HTR-8/SVneo (cell line): Measurements from ENCODE around the gene RAD21L1.
A peak's percentile ranks its signal among the peaks of the same experiment; 100 is the strongest.

Experiments
- DNase-seq: peaks from one replicate; pipeline ENCODE4 v3.0.0; 2011; ENCODE audit warnings: low spot score, mixed read lengths; ENCODE audit not compliant: insufficient read length
- FAIRE-seq: peaks from 2 replicates; lab custom pipeline; 2011; peaks lifted over from hg19 to GRCh38; lab: Jason Lieb, UNC

The RAD21L1 gene

GRCh38 chr20:1267161-1267560, 41.3 kb downstream of the RAD21L1 start:
- DNase-seq (no peak), FAIRE-seq (no peak)

DNA sequence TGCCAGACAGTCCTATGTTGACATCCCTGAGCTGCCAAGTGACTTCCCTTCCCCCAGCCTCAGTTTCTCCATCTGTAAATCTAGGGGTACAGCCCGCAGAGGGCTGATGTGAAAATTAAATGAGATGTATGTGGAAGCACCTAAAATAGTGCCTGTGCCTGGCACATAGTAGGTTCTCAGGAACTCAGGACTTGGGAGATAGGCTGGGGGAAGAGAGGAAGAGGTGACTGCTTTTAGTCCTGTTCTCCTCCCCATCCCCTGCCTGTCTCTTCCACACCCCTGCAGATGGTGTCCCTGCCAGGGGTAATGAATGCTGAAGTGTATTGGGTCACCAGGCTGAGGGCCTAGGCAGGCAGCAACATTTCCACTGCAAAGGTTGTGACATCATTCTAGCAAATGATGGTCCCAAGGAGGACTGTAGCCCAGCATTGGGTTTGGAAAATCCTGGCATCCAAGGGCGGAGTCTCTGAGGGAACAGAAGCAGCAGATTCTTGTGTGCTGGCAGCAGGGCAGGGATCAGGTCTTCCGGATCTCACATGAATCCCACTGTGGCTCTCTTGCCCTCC, 42.0 kb downstream of the RAD21L1 start:
- DNase-seq = no peak
- no peak for FAIRE-seq

GRCh38 chr20:1269235-1269634, 43.4 kb downstream of the RAD21L1 start:
- FAIRE-seq (no peak), DNase-seq (no peak)

DNA sequence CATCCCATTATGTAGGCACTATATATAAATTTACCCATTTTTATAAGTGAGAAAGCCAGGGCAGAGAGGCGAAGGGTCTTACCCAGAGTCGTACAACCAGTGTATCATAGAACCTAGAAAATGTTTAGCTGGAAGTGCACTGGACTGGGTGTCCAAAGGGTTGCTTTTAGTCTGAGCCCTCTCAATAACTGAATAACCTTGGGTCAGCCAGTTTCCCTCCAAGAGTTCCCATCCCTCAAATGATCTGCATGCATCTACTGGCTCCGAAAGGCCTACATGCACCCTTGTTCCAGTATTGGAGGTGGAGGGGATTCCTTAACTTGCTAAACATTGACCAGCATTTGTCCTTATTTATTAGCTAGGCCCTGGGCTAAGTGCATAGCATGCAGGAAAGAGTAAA, 44.0 kb downstream of the RAD21L1 start:
- FAIRE-seq (no peak), DNase-seq (no peak)

DNA sequence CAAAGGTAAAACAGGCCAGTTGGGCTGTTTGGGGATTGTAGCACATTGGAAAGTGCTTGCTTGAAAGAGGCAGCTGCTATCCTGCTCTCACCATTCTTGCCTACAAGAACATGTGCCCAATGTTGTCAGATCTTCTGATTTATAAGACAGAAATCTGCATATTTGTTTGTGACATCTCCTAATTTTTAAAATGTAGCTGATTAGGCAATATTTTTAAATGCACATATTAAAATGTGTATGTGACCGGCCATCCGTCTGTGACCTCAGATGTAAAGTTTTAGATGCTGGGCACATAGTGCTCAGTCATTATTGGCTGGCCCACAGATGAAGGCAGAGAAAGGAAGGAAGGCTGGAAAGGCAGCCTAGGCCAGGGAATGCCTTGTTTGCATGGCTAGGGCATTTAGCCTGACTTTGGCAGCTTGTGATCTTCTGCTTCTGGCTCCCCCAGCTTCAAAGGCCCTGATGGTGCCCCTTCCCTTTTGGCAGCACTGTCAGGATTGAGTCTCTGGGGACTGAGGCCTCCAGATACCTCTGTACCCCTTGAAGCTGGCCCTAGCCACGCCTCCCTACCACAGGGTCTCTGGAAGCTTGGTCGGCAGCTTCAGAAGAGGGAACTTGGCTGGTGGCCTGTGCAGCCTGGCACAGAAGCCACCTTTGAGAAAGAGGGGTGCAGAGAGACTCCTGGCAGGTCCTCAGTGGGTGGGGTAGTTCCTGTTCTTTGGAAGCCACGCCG, 46.7 kb downstream of the RAD21L1 start:
- FAIRE-seq = no peak
- DNase-seq = no peak

GRCh38 chr20:1273366-1273765, 47.5 kb downstream of the RAD21L1 start:
- FAIRE-seq (no peak), DNase-seq (no peak)

- FAIRE-seq (no peak), DNase-seq (no peak)
Measured at GRCh38 chr20:1274485-1275311, 48.9 kb downstream of the RAD21L1 start.

DNA sequence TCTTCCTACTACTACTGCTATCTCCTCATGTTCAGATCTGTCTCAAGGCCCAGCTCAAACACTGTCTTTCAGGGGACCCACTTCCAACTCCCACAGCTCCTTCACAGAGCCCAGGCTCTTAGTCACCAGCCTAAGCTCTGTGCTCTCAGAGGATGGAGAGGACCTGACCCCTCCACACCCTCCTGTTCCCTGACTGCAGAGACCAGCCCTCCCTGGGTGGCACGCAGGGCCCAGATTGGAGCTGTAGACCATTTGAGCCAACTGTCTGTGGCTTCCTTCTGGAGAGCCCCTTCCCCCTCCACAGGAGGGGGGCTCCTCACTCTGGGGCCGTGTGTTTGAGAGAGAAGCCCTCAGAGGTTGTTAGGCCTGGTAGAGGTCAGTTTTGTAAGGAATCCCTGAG, 50.1 kb downstream of the RAD21L1 start:
- FAIRE-seq (no peak), DNase-seq (no peak)

DNA sequence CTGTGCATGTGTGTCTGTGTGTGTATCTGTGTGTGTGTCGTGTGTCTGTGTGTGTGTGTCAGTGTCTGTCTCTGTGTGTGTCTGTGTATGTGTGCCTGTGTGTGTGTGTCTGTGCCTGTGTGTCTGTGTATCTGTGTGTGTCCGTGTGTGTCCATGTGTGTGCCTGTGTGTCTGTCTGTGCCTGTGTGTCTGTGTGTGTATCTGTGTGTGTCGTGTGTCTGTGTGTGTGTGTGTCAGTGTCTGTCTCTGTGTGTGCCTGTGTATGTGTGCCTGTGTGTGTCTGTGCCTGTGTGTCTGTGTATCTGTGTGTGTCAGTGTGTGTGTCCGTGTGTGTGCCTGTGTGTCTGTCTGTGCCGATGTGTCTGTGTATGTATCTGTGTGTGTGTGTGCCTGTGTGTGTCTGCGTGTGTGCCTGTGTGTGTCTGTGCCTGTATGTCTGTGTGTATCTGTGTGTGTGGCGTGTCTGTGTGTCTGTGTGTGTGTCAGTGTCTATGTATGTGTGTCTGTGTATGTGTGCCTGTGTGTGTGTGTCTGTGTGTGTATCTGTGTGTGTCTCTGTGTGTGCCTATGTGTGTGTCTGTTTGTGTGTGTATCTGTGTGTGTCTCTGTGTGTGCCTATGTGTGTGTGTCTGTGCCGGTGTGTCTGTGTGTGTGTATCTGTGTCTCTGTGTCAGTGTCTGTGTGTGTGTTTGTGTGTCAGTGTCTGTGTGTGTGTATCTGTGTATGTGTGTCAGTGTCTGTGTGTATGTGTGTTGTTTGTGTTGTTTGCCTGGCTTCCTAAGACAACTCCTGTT, 51.9 kb downstream of the RAD21L1 start:
- FAIRE-seq (peak; percentile 99), DNase-seq (no peak)

DNA sequence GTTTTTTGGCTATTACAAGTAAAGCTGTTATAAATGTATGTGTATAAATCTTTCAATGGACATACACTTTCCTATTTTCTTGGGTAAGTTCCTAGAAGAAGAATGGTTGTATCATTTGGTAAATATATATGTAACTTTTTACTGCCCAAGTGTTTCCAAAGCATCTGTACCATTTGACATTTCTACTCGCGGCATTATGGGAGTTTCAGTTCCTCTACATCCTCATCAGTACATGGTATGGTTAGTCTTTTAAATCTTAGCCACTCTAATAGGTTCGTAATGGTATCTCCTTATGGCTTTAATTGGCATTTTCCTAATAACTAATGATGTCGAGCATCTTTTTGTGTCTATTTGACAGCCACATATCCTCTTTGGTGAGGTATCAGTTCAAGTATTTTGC, 53.1 kb downstream of the RAD21L1 start:
- FAIRE-seq = no peak
- no peak for DNase-seq

GRCh38 chr20:1280195-1281102, 54.6 kb downstream of the RAD21L1 start:
- FAIRE-seq (no peak), DNase-seq (no peak)

DNA sequence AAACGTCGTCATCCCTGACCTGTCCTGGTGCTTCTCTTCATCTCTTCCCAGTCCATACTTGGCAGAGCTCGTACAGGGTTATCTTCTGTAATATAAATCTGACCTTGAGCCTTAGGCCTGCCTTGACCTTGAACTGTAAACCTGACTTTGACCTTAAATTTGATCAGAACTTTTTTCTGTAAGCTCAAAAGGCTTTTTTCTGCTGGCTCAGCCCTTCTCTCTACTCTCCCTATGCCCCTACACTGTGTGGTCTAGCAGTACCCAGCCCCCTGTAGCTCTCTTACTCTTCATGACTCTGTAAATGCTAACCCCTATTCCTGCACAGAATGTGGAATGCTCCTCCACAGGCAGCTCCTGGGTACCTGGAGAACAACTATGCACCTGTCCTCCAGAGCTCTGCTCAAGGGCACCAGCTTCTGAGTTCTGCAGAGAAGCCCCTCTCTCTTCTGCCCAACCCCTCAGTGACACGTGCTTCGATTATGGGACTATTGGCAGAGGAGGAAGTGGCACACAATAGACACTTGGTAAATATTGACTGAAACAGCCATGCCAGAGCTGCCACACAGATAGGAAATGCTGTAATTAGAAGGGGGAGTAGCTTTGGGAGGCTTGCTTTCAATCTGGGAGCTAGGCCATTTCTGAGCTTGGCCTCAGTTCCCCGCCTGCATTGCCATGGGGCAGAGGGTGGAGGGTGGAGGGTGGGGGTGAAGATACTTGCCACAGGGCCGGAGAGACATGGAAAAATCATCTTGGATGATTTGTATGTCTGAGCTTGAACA, 55.6 kb downstream of the RAD21L1 start:
- FAIRE-seq (no peak), DNase-seq (no peak)

- DNase-seq = no peak
- FAIRE-seq = no peak
Measured at GRCh38 chr20:1282966-1283365, 57.1 kb downstream of the RAD21L1 start.

DNA sequence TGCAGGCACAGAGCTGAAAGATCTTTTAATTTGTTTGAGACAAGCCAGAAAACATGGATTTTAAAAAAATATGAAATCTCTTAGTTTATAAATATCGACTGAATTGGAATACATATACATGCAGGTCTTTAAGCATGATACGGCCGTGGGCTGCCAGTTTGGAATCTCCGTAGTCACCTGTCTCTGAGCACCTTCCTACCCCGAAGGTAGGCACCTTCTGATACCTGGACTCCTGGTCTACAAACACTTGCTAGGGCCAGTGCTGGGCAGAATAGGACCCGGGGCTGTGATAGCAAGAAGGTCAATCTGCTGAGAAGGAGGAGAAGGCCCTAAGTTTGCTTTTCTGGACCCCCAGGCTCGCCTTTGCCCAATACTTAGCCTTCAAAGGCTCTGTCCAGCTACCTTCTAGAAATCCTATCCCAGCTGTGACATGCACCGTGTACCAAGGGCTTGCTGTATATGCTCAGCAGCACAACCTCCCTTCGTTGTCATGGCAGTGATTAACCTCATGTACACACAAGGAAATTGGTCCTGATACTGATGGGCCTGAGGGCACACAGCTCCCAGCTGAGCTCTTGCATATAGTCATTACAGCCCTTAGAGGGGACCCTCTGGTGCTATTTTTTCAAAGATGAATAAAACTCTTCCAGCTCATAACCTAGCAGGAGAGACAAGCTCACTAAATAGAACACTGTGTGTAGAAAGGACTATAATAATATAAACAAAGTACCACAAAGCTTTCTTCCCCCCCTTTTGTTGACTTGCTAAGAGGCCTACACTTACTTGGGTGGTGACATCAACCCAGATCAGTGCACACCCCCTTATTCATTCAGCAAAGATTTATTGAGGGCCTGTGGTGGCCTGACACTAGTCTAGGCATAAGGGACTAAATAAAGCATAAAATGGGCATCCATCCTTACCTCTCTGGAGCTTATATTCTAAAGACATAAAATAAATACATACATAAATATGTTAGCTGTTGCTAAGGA, 58.0 kb downstream of the RAD21L1 start:
- FAIRE-seq (no peak), DNase-seq (no peak)

DNA sequence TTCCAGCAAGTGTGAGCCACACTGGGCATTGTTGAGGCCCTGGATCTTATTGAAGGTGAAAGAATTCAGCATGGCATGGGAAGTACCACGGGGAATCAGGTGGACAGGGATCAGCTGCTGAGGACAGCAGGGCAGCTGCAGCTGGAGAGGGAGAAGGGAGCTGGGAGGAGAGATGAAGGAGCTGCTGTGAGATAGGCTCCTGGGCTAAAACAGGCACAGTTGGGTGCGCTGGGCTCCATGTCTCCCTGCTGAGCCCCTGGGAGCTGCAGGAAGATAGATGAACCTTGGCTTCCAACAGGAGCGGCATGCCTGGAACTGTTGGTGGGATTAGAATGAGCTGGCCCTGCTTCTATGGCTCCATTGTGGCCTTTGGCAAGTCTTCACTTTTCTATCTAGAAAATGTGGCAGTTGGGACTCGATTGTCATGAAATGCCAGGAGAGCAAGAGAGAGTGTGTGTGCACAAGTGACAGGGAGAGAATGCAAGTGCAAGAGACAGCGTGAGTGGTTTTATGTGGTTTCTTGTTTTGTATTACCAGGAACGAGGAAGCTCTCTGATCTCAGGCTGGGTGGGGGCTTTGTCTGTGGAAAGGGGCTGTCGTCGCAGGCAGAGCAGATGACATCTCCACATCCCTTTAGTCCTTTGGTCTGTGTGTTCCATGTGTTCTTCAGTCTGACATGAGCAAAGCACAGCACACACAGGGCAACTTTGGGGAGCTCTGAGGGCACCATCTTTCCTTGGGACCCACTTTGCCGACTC, 60.6 kb downstream of the RAD21L1 start:
- no peak for FAIRE-seq

GRCh38 chr20:1287306-1287705, 61.5 kb downstream of the RAD21L1 start:
- DNase-seq (no peak), FAIRE-seq (no peak)

More for the DNA sequence above, 60.6 kb downstream of the RAD21L1 start:
- DNase-seq = no peak
